GM11168 (cell line): ENCODE data around the gene PRR23E.

ENCODE experiments used
- in situ Hi-C: fragments of 300-500 bp; cut with MboI; formaldehyde crosslinking; loops from one replicate; pipeline ENCODE4 v1.12.0; 2022; ENCODE audit warnings: low sequenced_read_pairs; ENCODE audit not compliant: unreplicated experiment

Gene PRR23E

GRCh38 chr3:127206611-127207516, 13.9 kb downstream of the PRR23E start:
- in situ Hi-C loops, result no loop called here

GRCh38 chr3:127207727-127208482, 15.0 kb downstream of the PRR23E start:
- in situ Hi-C loops, result no loop called here

GRCh38 chr3:127208483-127209100, 15.7 kb downstream of the PRR23E start:
- in situ Hi-C loops, result no loop called here

- in situ Hi-C loops, result no loop called here
Measured at GRCh38 chr3:127209155-127209839, 16.4 kb downstream of the PRR23E start.

- in situ Hi-C loops, result no loop called here
Measured at GRCh38 chr3:127209840-127210653, 17.1 kb downstream of the PRR23E start.

- in situ Hi-C loops, result no loop called here
Measured at GRCh38 chr3:127210654-127210943, 17.7 kb downstream of the PRR23E start.

- in situ Hi-C loops, result no loop called here
Measured at GRCh38 chr3:127211118-127212060, 18.5 kb downstream of the PRR23E start.

GRCh38 chr3:127212231-127212630, 19.3 kb downstream of the PRR23E start:
- in situ Hi-C loops, result no loop called here

GRCh38 chr3:127212711-127213110, 19.8 kb downstream of the PRR23E start:
- in situ Hi-C loops, result no loop called here

GRCh38 chr3:127213381-127213918, 20.5 kb downstream of the PRR23E start:
- in situ Hi-C loops, result no loop called here

GRCh38 chr3:127214975-127215374, 22.0 kb downstream of the PRR23E start:
- in situ Hi-C loops, result no loop called here

- in situ Hi-C loops, result no loop called here
Measured at GRCh38 chr3:127215714-127216414, 22.9 kb downstream of the PRR23E start.

- in situ Hi-C loops, result no loop called here
Measured at GRCh38 chr3:127216415-127217261, 23.7 kb downstream of the PRR23E start.

- in situ Hi-C loops, result no loop called here
Measured at GRCh38 chr3:127217596-127218453, 24.9 kb downstream of the PRR23E start.

- in situ Hi-C loops, result no loop called here
Measured at GRCh38 chr3:127218454-127218922, 25.6 kb downstream of the PRR23E start.

- in situ Hi-C loops, result no loop called here
Measured at GRCh38 chr3:127220497-127220896, 27.6 kb downstream of the PRR23E start.
